Nephron progenitor cell (in vitro differentiated cells): ENCODE results near the gene PCMT1.
"Not testable (repeated sequence)": the region's sequence is repeated elsewhere in the genome, so short reads cannot be mapped to it uniquely, and the experiment has no call there.

Source experiments
- DNase-seq: peaks from one replicate; pipeline ENCODE4 v3.0.0; 2021
- H3K27ac Mint-ChIP-seq: 2 replicates; pipeline ENCODE4 v1.8.0; 2021; ENCODE audit warnings: mild to moderate bottlenecking, moderate library complexity, mixed read lengths
- H3K27me3 Mint-ChIP-seq: 2 replicates; pipeline ENCODE4 v1.8.0; 2021; ENCODE audit warnings: mild to moderate bottlenecking, low read depth, mixed read lengths; ENCODE audit not compliant: poor library complexity
- H3K36me3 Mint-ChIP-seq: 2 replicates; pipeline ENCODE4 v1.8.0; 2021; ENCODE audit warnings: low read depth, mixed read lengths
- H3K4me1 Mint-ChIP-seq: 2 replicates; pipeline ENCODE4 v1.8.0; 2021; ENCODE audit warnings: mixed read lengths
- H3K4me3 Mint-ChIP-seq: 2 replicates; pipeline ENCODE4 v1.8.0; 2021; ENCODE audit warnings: mild to moderate bottlenecking, moderate library complexity, mixed read lengths
- H3K9me3 Mint-ChIP-seq: 2 replicates; pipeline ENCODE4 v1.8.0; 2021; ENCODE audit warnings: mild to moderate bottlenecking, moderate library complexity, mixed read lengths
- TF ChIP-seq, protein P1 (sequence below): fragments of 200-600 bp; sonication (generic); IDR thresholded peaks from 2 replicates; pipeline ENCODE4 v1.5.0; 2021; ENCODE audit warnings: antibody characterized with exemption

The PCMT1 gene

DNA sequence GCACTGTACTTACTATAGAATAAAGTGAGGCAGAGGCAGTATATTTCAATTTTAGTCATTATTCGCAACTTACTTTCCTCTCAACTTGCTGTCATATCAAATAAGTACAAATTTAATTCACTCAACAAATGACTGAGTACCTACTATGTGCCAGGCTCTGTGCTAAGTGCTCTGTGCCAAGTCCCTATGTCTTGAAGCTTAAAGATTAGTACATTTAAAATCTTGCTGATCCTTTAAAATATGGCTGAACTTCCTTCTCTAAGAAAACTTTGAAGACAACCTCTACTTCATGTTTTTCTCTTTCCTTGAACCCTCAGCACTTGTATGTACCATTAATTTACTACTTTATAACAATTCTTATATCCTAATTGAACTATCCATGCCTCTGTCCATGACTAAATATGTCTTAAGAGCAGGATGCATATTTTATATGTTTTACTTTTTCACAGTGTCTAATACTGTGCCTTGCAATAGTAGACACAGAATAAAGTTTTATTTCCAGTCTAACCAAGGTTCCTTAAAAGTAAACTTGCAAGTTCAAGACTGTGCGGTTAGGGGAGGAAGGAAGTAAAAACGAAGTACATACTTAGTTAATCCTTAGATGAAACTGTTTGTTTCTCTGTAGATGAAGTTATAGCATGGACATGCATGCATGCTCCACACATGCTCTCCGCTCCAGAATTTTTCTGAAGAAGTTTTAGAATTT, 21.6 kb upstream of the PCMT1 start:
- DNase-seq: no peak
- no peaks in the 10 kb centered on the region for H3K9me3 Mint-ChIP-seq
- H3K27ac Mint-ChIP-seq: no peak overlapping the region
- no peaks in the 10 kb centered on the region for H3K4me1 Mint-ChIP-seq
- H3K27me3 Mint-ChIP-seq: no peaks in the 10 kb centered on the region
- no peak overlapping the region for H3K4me3 Mint-ChIP-seq
- peaks cover 65% of the 10 kb centered on the region for H3K36me3 Mint-ChIP-seq
- TF ChIP-seq, protein P1, sequence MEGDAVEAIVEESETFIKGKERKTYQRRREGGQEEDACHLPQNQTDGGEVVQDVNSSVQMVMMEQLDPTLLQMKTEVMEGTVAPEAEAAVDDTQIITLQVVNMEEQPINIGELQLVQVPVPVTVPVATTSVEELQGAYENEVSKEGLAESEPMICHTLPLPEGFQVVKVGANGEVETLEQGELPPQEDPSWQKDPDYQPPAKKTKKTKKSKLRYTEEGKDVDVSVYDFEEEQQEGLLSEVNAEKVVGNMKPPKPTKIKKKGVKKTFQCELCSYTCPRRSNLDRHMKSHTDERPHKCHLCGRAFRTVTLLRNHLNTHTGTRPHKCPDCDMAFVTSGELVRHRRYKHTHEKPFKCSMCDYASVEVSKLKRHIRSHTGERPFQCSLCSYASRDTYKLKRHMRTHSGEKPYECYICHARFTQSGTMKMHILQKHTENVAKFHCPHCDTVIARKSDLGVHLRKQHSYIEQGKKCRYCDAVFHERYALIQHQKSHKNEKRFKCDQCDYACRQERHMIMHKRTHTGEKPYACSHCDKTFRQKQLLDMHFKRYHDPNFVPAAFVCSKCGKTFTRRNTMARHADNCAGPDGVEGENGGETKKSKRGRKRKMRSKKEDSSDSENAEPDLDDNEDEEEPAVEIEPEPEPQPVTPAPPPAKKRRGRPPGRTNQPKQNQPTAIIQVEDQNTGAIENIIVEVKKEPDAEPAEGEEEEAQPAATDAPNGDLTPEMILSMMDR: no peak

DNA sequence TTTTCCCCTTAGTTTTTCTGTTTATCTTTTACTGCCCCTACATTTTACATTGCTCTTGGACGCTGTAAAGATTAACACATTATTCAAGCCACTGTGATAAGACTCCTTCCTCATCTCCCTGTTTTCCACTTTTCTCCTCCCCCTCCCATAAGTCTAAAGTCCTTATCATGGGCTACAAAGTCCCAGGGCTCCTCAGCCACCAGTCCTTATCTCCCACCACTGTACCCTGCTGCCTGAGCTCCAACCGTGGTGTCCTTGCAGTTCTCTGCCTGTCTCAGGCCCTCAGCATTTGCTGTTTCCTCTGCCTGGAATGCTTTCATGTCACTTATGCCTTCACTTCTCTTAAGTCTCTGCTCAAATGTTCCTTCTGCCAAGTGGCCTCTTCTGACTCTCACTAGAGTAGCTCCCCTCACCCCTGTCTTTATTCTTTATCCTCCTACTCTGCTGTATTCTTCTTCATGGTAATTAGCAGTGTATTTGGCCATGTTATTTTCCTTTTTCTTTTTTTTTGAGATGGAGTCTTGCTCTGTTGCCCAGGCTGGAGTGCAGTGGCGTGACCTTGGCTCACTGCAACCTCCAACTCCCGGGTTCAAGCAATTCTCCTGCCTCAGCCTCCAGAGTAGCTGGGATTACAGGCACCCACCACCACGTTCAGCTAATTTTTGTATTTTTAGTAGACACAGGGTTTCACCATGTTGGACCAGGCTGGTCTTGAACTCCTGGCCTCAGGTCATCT, 20.9 kb upstream of the PCMT1 start:
- Mint-ChIP-seq H3K27ac (peak overlapping the region; percentile 28), H3K4me3 (no peak overlapping the region), H3K4me1 (no peaks in the 10 kb centered on the region), H3K9me3 (no peaks in the 10 kb centered on the region), H3K27me3 (no peaks in the 10 kb centered on the region), H3K36me3 (peaks cover 70% of the 10 kb centered on the region)
- DNase-seq: no peak
- TF ChIP-seq, protein P1: no peak

- Mint-ChIP-seq H3K27ac (no peak overlapping the region), H3K4me1 (no peaks in the 10 kb centered on the region), H3K27me3 (no peaks in the 10 kb centered on the region), H3K4me3 (no peak overlapping the region), H3K9me3 (no peaks in the 10 kb centered on the region), H3K36me3 (peaks cover 66% of the 10 kb centered on the region)
- DNase-seq: no peak
- TF ChIP-seq, protein P1: no peak
Measured at GRCh38 chr6:149729824-149730223, 19.7 kb upstream of the PCMT1 start.

GRCh38 chr6:149733089-149733720, 16.3 kb upstream of the PCMT1 start:
- TF ChIP-seq, protein P1: no peak
- H3K4me3 Mint-ChIP-seq: no peak overlapping the region
- no peak overlapping the region for H3K27ac Mint-ChIP-seq
- no peak for DNase-seq
- H3K27me3 Mint-ChIP-seq: no peaks in the 10 kb centered on the region
- H3K9me3 Mint-ChIP-seq: no peaks in the 10 kb centered on the region
- H3K4me1 Mint-ChIP-seq: no peaks in the 10 kb centered on the region
- peaks cover 52% of the 10 kb centered on the region for H3K36me3 Mint-ChIP-seq

DNA sequence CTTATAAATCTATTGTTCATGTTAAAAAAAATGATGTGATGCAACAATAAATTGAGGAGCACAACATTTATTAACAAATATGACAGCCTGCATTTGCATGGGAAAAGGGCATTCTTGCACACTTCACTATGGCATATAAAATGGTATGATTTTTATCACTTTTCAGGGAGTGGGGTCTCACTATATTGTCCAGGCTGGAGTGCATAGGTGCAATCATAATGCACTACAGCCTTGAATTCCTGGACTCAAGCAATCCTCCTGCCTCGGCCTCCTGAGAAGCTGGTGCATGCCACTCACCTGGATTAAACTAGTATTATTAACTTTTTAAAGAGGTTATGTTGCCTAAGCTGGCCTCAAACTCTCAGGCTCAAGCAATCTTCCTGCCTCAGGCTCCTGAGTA, 14.6 kb upstream of the PCMT1 start:
- TF ChIP-seq, protein P1: no peak
- Mint-ChIP-seq H3K4me1 (no peaks in the 10 kb centered on the region), H3K27ac (no peak overlapping the region), H3K27me3 (no peaks in the 10 kb centered on the region), H3K36me3 (peaks cover 49% of the 10 kb centered on the region), H3K4me3 (no peak overlapping the region), H3K9me3 (no peaks in the 10 kb centered on the region)
- no peak for DNase-seq

DNA sequence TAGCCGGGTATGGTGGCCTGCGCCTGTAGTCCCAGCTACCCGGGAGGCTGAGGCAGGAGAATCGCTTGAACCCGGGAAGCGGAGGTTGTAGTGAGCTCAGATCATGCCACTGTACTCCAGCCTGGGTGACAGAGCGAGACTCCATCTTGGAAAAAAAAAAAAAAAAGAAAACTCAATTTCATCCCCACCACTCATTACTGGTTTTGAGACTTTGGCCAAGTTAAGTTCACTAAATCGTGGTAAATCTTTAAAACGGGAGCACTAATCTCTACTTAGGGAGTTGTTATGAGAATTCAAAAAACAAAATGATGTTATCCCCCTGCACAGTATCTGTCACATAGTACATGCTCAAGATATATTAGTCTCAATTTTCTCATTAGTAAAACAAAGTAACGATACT, 4.3 kb upstream of the PCMT1 start:
- peak overlapping the region; percentile 99 for H3K4me3 Mint-ChIP-seq

More for the DNA sequence above, 4.3 kb upstream of the PCMT1 start:
- not testable (repeated sequence) for H3K27ac Mint-ChIP-seq, H3K27me3 Mint-ChIP-seq, H3K9me3 Mint-ChIP-seq, DNase-seq
- H3K36me3 Mint-ChIP-seq: peaks cover 27% of the 10 kb centered on the region
- H3K4me1 Mint-ChIP-seq: peaks cover 20% of the 10 kb centered on the region
